B cell (primary cell): ENCODE data around the gene VAV3. TPM values are rescaled to one million over a fixed set of nuclear protein-coding genes. Genes with fewer than 3 reads are reported as not detected.

Experiments
- ATAC-seq: fragments of 200-7000 bp; cut with Tn5 transposase; one replicate; pipeline ENCODE4 v1.10.0; 2021; ENCODE audit warnings: low read depth, mild to moderate bottlenecking, moderate number of reproducible peaks, moderate library complexity
- CTCF ChIA-PET: fragments of 350-600 bp; sonication (Branson Sonifier 250); formaldehyde crosslinking; loops from one replicate; lab custom pipeline; 2021; ENCODE audit warnings: antibody characterized with exemption, inconsistent platforms; lab: Charles Lee
- POLR2A ChIA-PET: fragments of 350-600 bp; sonication (Branson Sonifier 250); formaldehyde crosslinking; loops from one replicate; lab custom pipeline; 2021; ENCODE audit warnings: antibody characterized with exemption; lab: Charles Lee
- DNase-seq: peaks from one replicate; pipeline ENCODE4 v3.0.0; 2013
- H2AFZ ChIP-seq: 2 replicates; pipeline ENCODE4 v1.6.1; 2012; ENCODE audit warnings: mild to moderate bottlenecking, low read depth, low read length; ENCODE audit not compliant: insufficient read depth, poor library complexity, severe bottlenecking
- H3K27ac ChIP-seq, 2 donors: 1 replicate in 1 of 2; 2 replicates in 1 of 2; pipeline ENCODE4 v1.5.1; 2012 to 2013; ENCODE audit warnings: low read length in 2 of 2, mild to moderate bottlenecking in 2 of 2, moderate library complexity in 1 of 2
- H3K27me3 ChIP-seq, 4 experiments: fragments of 200-600 bp in 1 of 4; sonication (generic) in 1 of 4; replicated peaks in 1 of 4; 1 replicate in 2 of 4; 2 replicates in 2 of 4; pipeline versions ENCODE4 v1.6.1 to v1.7.0; 2013 to 2016; ENCODE audit warnings: low read length in 3 of 4, mild to moderate bottlenecking in 2 of 4, mixed read lengths in 1 of 4, moderate library complexity in 1 of 4; ENCODE audit not compliant: insufficient read depth in 4 of 4, control insufficient read depth in 3 of 4; ENCODE audit errors: control extremely low read depth in 1 of 4
- H3K36me3 ChIP-seq, 2 experiments: replicated peaks in 1 of 2; 1 replicate in 1 of 2; 2 replicates in 1 of 2; pipeline versions ENCODE4 v1.6.1 to v1.7.1; 2013; ENCODE audit warnings: low read length in 1 of 2; ENCODE audit not compliant: insufficient read depth in 2 of 2, control insufficient read depth in 1 of 2; ENCODE audit errors: control extremely low read depth in 1 of 2, extremely low read depth in 1 of 2
- H3K4me1 ChIP-seq, 2 donors: fragments of 200-600 bp in 1 of 2; sonication (generic) in 1 of 2; 1 replicate in 1 of 2; 2 replicates in 1 of 2; pipeline versions ENCODE4 v1.5.1 to v1.6.1; 2013 to 2017; ENCODE audit warnings: low read length in 2 of 2; ENCODE audit not compliant: control insufficient read depth in 2 of 2, insufficient read depth in 2 of 2
- H3K4me2 ChIP-seq: replicated peaks from 2 replicates; pipeline ENCODE3; 2012; ENCODE audit warnings: mild to moderate bottlenecking, low read depth, low read length; ENCODE audit not compliant: poor library complexity, severe bottlenecking
- H3K4me3 ChIP-seq, 5 experiments: fragments of 200-600 bp in 1 of 5; sonication (generic) in 1 of 5; 1 replicate in 3 of 5; 2 replicates in 2 of 5; pipeline versions ENCODE4 v1.5.1 to v1.7.0; 2011 to 2016; ENCODE audit warnings: low read length in 4 of 5, mild to moderate bottlenecking in 4 of 5, low read depth in 2 of 5, control low read depth in 1 of 5, moderate library complexity in 1 of 5; ENCODE audit not compliant: insufficient read depth in 1 of 5; ENCODE audit errors: control extremely low read depth in 1 of 5, extremely low read depth in 1 of 5
- H3K79me2 ChIP-seq: fragments of 200-600 bp; sonication (generic); one replicate; pipeline ENCODE4 v1.6.0; 2016; ENCODE audit warnings: low read length; ENCODE audit not compliant: control insufficient read depth, insufficient read depth
- H3K9ac ChIP-seq: fragments of 200-600 bp; sonication (generic); 2 replicates; pipeline ENCODE4 v1.6.1; 2017; ENCODE audit warnings: mild to moderate bottlenecking, low read length, moderate library complexity
- H3K9me3 ChIP-seq, 3 donors: one replicate each; pipeline versions ENCODE4 v1.6.1 to v1.7.1; 2013; ENCODE audit warnings: low read length in 2 of 3; ENCODE audit not compliant: control insufficient read depth in 2 of 3, insufficient read depth in 1 of 3; ENCODE audit errors: control extremely low read depth in 1 of 3
- H4K20me1 ChIP-seq: 2 replicates; pipeline ENCODE4 v1.6.0; 2012; ENCODE audit warnings: mild to moderate bottlenecking, low read length; ENCODE audit not compliant: insufficient read depth, control insufficient read depth, poor library complexity, severe bottlenecking
- H3K27ac Mint-ChIP-seq: one replicate; pipeline ENCODE4 v1.8.0; 2021; ENCODE audit warnings: mixed read lengths
- H3K27me3 Mint-ChIP-seq: one replicate; pipeline ENCODE4 v1.8.0; 2021; ENCODE audit warnings: mixed read lengths
- H3K4me1 Mint-ChIP-seq: one replicate; pipeline ENCODE4 v1.8.0; 2021; ENCODE audit warnings: mixed read lengths
- H3K4me3 Mint-ChIP-seq: one replicate; pipeline ENCODE4 v1.8.0; 2021; ENCODE audit warnings: mixed read lengths
- H3K9me3 Mint-ChIP-seq: one replicate; pipeline ENCODE4 v1.8.0; 2022; ENCODE audit warnings: mixed read lengths; ENCODE audit not compliant: insufficient read depth
- EZH2 ChIP-seq: IDR thresholded peaks from 2 replicates; pipeline ENCODE4 v1.6.1; 2012; ENCODE audit warnings: borderline replicate concordance, low read depth, mild to moderate bottlenecking, moderate library complexity, low read length; ENCODE audit not compliant: insufficient read depth, poor library complexity, severe bottlenecking
- WGBS: methylation state at CpG from one replicate; pipeline ENCODE4 v1.1.5; 2013; ENCODE audit warnings: missing lambda C conversion rate; ENCODE audit not compliant: insufficient coverage; 5-methylcytosine and 5-hydroxymethylcytosine counted together
- intact Hi-C: fragments of 100-400 bp; cut with micrococcal nuclease; formaldehyde crosslinking; loops from one replicate; pipeline ENCODE4 v1.10.0; 2022
- polyA plus RNA-seq: library from polyadenylated mRNA; depleted of rRNA; stranded (reverse); fragments of >200 nt; gene quantifications from 2 replicates; pipeline ENCODE4 v1.2.3, GENCODE V29; 2012
- total RNA-seq, 2 donors: library from RNA; stranded (reverse); fragments of 120-200 nt in 1 of 2; gene quantifications; 1 replicate in 1 of 2; 2 replicates in 1 of 2; pipeline versions ENCODE4 v1.2.3 to v1.2.4, GENCODE V29; 2013 to 2022
- TF ChIP-seq, protein P1 (sequence below): fragments of 200-600 bp; IDR thresholded peaks from one replicate; pipeline ENCODE4 v1.8.0; 2022; ENCODE audit warnings: antibody characterized with exemption, mild to moderate bottlenecking

The VAV3 gene
- total and polyA plus RNA-seq, 2 donors (not counting 1 experiment from before 2014, with no cell fraction given): 14.8 to 32.5 TPM

DNA sequence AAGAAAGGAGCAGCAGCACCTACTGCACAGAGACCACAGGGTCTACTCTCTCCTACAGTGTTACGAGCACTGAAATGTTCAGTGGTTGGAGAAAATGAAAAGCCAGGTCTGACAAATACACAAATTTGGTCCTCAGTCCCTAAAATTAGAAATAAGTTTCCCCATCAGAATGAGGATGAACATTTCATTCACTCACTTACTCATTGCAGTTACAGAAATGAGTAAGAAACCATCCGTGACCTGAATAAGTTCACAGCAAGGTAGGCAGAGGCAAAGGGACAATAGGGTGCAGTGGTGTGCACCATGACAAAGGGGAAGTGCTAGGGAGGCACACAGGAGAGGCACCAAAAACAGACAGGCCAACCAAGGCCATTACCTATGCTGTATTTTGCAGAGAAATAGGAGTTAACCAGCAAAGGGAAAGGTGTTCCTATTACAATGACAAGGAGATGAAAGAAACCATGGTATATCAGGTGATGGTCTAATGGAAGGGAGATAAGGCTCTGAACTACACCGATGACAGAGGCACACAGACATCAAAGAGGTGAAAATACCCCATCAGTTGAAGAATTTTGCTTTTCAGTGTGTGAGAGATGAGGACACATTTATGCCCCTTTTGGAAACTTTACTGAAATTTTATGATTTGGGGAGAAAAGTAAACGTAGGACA is 29.4 kb downstream of the VAV3 start:
- DNase-seq (peak; percentile 74), ATAC-seq (peak; percentile 86)
- Mint-ChIP-seq H3K4me1 (peaks cover 68% of the 10 kb centered on the region), H3K4me3 (peak overlapping the region; percentile 56), H3K27ac (peak overlapping the region; percentile 65), H3K27me3 (no peaks in the 10 kb centered on the region), H3K9me3 (no peaks in the 10 kb centered on the region)
- peak overlapping the region; percentile 66 for H3K4me2 ChIP-seq
- peaks cover 0 to 8% of the 10 kb centered on the region in 2 experiments for H3K36me3 ChIP-seq
- H4K20me1 ChIP-seq: no peaks in the 10 kb centered on the region
- peaks cover 42 to 48% of the 10 kb centered on the region in 2 donors for H3K4me1 ChIP-seq
- TF ChIP-seq, protein P1, sequence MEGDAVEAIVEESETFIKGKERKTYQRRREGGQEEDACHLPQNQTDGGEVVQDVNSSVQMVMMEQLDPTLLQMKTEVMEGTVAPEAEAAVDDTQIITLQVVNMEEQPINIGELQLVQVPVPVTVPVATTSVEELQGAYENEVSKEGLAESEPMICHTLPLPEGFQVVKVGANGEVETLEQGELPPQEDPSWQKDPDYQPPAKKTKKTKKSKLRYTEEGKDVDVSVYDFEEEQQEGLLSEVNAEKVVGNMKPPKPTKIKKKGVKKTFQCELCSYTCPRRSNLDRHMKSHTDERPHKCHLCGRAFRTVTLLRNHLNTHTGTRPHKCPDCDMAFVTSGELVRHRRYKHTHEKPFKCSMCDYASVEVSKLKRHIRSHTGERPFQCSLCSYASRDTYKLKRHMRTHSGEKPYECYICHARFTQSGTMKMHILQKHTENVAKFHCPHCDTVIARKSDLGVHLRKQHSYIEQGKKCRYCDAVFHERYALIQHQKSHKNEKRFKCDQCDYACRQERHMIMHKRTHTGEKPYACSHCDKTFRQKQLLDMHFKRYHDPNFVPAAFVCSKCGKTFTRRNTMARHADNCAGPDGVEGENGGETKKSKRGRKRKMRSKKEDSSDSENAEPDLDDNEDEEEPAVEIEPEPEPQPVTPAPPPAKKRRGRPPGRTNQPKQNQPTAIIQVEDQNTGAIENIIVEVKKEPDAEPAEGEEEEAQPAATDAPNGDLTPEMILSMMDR: no peak
- no peak for TF ChIP-seq EZH2
- peak overlapping the region; percentile 17 to 44 for H3K27ac ChIP-seq
- ChIA-PET POLR2A (interaction anchor here (0.9 kb wide), 1 partner anchor 29 kb away, joined by 3 read pairs; the partner anchor contains the start of gene VAV3), CTCF (interaction anchor here (1.4 to 1.5 kb wide), 2 partner anchors 19 to 154 kb away, joined by 4 to 5 read pairs; no protein-coding TSS in a partner anchor)
- H3K79me2 ChIP-seq: peaks cover 97% of the 10 kb centered on the region
- H3K9me3 ChIP-seq: no peaks in the 10 kb centered on the region
- peak overlapping the region; percentile 11 for H2AFZ ChIP-seq
- peak overlapping the region in 1 of 5 experiments; percentile 54 for H3K4me3 ChIP-seq
- 0% methylated on average over 1 of the region's 4 CpGs for WGBS
- H3K9ac ChIP-seq: peak overlapping the region; percentile 52
- H3K27me3 ChIP-seq: no peaks in the 10 kb centered on the region
- intact Hi-C loops: loop anchor here (1.0 to 10.0 kb wide), 5 partner anchors 15 to 189 kb away; partner anchors contain the start of gene VAV3

DNA sequence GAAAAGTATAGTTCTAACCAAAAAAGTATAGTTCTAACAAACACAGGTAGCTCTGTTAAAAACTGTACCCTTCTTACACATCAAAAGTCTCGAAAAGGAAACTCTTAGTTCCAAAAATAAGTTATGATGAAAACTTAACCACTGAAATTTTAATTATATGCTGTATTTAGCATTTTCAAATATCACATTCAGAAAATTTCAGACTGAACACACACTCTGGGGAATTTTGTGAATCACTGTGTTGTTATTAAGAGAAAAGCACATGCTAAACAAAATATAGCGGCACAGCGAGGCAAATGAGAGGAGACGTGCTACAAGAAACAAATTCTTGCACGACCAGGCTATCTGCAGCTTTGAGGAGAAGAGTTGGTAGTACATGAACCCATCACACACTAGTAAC is 30.4 kb downstream of the VAV3 start:
- no peaks in the 10 kb centered on the region for H3K9me3 ChIP-seq
- ChIA-PET CTCF (interaction anchor here (1.2 to 1.5 kb wide), 3 partner anchors 18 to 153 kb away, joined by 3 to 5 read pairs (median 4); no protein-coding TSS in a partner anchor), POLR2A (interaction anchor here (0.9 kb wide), 1 partner anchor 30 kb away, joined by 3 read pairs; the partner anchor contains the start of gene VAV3)
- Mint-ChIP-seq H3K4me1 (peaks cover 63% of the 10 kb centered on the region), H3K9me3 (no peaks in the 10 kb centered on the region), H3K4me3 (peak overlapping the region; percentile 74), H3K27ac (peak overlapping the region; percentile 54), H3K27me3 (no peaks in the 10 kb centered on the region)
- peak overlapping the region; percentile 52 for H3K9ac ChIP-seq
- peak overlapping the region; percentile 17 to 44 for H3K27ac ChIP-seq
- no peak for TF ChIP-seq EZH2
- TF ChIP-seq, protein P1: no peak
- peak overlapping the region; percentile 66 for H3K4me2 ChIP-seq
- peak overlapping the region; percentile 20 for H2AFZ ChIP-seq
- intact Hi-C loops: loop anchor here (1.0 to 10.0 kb wide), 3 partner anchors 16 to 190 kb away; no protein-coding TSS in a partner anchor
- peaks cover 0 to 5% of the 10 kb centered on the region in 2 experiments for H3K36me3 ChIP-seq
- peaks cover 97% of the 10 kb centered on the region for H3K79me2 ChIP-seq
- ATAC-seq (peak; percentile 18), DNase-seq (peak; percentile 20)
- H3K4me3 ChIP-seq: peak overlapping the region in 3 of 5 experiments; percentile 19 to 54 (median 37)
- no CpG with 5 or more reads among the region's 5 CpGs for WGBS
- H3K27me3 ChIP-seq: no peaks in the 10 kb centered on the region
- H3K4me1 ChIP-seq: peaks cover 42 to 48% of the 10 kb centered on the region in 2 donors
- no peaks in the 10 kb centered on the region for H4K20me1 ChIP-seq
